Stimulated activated CD8-positive, alpha-beta memory T cell treated with anti-CD3 and anti-CD28 coated beads, Interleukin-2, amount 100 ng/mL, for 1 hour (primary cell): ENCODE measurements around the gene PLD4.
"Not testable (repeated sequence)": the region's sequence is repeated elsewhere in the genome, so short reads cannot be mapped to it uniquely, and the experiment has no call there.

ENCODE experiments used
- DNase-seq, 2 donors: peaks; one replicate each; pipeline ENCODE4 v3.0.0-alpha.2; 2020; ENCODE audit warnings: low read depth in 2 of 2

The PLD4 gene

GRCh38 chr14:104899781-104900180 lies 24.9 kb upstream of the PLD4 start:
- no peak for DNase-seq

- no peak for DNase-seq
Observed at GRCh38 chr14:104900639-104901512, 23.8 kb upstream of the PLD4 start.

GRCh38 chr14:104903990-104904389 lies 20.7 kb upstream of the PLD4 start:
- DNase-seq: no peak

- not testable (repeated sequence) for DNase-seq
Observed at GRCh38 chr14:104904650-104905578, 19.8 kb upstream of the PLD4 start.

- not testable (repeated sequence) for DNase-seq
Observed at GRCh38 chr14:104905579-104905933, 19.1 kb upstream of the PLD4 start.

- no peak for DNase-seq
Observed at GRCh38 chr14:104908303-104908702, 16.4 kb upstream of the PLD4 start.

- no peak for DNase-seq
Observed at GRCh38 chr14:104912053-104912452, 12.6 kb upstream of the PLD4 start.

GRCh38 chr14:104913435-104913834 lies 11.2 kb upstream of the PLD4 start:
- DNase-seq: no peak

GRCh38 chr14:104917116-104917515 lies 7.6 kb upstream of the PLD4 start:
- DNase-seq: no peak

GRCh38 chr14:104917993-104918392 lies 6.7 kb upstream of the PLD4 start:
- DNase-seq: no peak

- DNase-seq: not testable (repeated sequence)
Observed at GRCh38 chr14:104919152-104919992, 5.3 kb upstream of the PLD4 start.

- no peak for DNase-seq
Observed at GRCh38 chr14:104919993-104920315, 4.7 kb upstream of the PLD4 start.

GRCh38 chr14:104923640-104924420 lies 849 bp upstream of the PLD4 start:
- DNase-seq: no peak

GRCh38 chr14:104925214-104925854 lies 655 bp downstream of the PLD4 start:
- DNase-seq: no peak

GRCh38 chr14:104925855-104926609 lies 1.4 kb downstream of the PLD4 start:
- no peak for DNase-seq

- no peak for DNase-seq
Observed at GRCh38 chr14:104926619-104927431, 2.1 kb downstream of the PLD4 start.

GRCh38 chr14:104927432-104927816 lies 2.7 kb downstream of the PLD4 start:
- no peak for DNase-seq

GRCh38 chr14:104927901-104928300 lies 3.2 kb downstream of the PLD4 start:
- DNase-seq: no peak
